Mammary microvascular endothelial cell (primary cell): Measurements from ENCODE around the gene ARHGAP31. TPM values are rescaled to one million over a fixed set of nuclear protein-coding genes. Genes with fewer than 3 reads are reported as not detected.

Experiments
- total RNA-seq: library from RNA; depleted of rRNA; stranded (reverse); fragments of >200 nt; gene quantifications from 2 replicates; pipeline ENCODE4 v1.2.3, GENCODE V29; 2015

ARHGAP31 gene, protein sequence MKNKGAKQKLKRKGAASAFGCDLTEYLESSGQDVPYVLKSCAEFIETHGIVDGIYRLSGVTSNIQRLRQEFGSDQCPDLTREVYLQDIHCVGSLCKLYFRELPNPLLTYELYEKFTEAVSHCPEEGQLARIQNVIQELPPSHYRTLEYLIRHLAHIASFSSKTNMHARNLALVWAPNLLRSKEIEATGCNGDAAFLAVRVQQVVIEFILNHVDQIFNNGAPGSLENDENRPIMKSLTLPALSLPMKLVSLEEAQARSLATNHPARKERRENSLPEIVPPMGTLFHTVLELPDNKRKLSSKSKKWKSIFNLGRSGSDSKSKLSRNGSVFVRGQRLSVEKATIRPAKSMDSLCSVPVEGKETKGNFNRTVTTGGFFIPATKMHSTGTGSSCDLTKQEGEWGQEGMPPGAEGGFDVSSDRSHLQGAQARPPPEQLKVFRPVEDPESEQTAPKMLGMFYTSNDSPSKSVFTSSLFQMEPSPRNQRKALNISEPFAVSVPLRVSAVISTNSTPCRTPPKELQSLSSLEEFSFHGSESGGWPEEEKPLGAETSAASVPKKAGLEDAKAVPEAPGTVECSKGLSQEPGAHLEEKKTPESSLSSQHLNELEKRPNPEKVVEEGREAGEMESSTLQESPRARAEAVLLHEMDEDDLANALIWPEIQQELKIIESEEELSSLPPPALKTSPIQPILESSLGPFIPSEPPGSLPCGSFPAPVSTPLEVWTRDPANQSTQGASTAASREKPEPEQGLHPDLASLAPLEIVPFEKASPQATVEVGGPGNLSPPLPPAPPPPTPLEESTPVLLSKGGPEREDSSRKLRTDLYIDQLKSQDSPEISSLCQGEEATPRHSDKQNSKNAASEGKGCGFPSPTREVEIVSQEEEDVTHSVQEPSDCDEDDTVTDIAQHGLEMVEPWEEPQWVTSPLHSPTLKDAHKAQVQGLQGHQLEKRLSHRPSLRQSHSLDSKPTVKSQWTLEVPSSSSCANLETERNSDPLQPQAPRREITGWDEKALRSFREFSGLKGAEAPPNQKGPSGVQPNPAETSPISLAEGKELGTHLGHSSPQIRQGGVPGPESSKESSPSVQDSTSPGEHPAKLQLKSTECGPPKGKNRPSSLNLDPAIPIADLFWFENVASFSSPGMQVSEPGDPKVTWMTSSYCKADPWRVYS (N-terminal part only)
- total RNA-seq, result 34.0 and 36.2 TPM in 2 replicates

DNA sequence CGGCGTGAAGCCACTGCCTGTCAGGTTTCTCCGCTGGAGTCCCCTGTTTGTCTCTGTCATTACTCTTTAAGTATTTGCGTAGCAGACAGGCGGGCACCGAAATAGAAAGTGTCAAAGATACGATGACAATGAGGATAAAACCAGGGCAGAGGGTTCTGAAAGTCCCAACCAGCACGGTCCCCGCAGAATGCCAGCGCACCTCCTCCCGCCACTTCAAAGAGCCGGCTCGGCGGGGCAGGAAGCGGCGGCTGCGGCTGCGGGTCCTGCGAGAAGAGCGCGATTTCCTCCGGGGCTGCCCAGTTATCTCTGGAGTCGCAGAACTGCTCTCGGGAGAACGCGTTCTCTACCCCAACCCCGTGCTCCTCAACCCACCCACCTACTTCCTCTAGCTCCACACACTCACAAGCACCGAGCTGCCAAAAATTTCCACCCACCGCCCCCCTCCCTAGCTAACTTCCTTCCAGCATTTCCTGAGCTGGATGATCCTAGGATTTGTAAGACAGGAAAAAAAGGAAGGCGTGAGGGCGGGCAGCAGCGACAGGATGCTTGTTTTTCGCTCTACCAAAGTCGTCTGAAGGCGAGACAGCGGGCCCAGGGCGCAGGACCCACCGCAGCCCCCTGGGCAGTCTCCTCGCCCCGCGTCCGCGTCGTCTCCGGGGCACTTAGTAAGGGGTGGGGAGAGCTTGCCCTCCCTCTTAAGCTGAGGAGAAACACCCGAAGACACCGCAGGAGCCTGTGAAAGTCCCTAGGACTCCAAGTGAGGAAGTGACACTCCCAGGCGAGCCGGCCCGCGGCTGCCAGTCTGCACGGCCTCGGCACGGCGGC, at the start of gene ARHGAP31:
Gene ARHGAP31, plus strand, starts transcription at position 513 of the 825 bp plus-strand sequence. CDS start 522 bp downstream, outside the sequence.

DNA sequence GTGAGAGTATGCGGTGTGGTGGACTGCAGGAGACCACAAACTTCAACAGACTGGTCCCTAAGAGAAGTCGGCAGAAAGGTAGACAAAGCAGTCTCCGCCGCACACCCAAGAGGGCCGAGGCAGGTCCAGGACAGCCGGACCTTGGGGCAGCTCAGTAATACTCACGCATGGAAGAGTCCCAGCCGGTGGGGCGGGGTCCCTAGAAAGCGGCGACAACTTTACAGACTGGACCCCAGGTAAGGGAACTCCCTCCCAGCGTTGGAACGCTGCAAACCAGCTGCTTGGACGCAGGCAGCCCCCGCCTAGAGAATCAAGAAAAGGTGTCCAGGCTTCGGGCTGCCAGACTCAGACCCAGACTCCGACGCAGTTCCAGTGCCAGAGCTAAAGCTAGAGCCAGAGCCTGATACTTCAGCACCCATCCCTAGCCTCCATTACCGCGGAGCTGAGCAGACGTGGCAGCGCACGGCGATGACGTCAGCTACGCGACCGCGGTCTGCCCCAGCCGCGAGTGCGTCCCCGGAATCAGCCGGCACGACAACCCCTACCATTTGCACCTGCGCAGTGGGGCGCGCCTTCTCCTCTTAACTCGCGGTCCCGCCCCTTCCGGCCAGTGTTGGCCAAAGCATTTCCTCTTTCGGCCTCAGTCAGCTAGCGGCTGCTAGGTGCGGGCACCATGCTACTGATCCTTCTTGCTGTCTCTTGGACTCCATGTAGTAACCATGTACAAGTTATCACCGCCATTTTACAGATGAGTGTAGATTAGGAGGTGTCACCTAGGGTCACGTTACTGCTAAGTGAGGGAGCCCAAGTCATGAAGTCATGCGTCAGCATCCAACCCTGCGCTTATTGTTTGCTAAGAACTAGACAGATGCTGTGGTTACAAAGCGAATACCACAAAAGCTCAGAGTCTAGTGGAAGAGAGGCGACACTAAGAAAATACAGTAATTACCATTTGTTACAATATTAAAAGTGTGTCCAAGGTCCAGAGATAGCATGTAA, 169.3 kb downstream of the ARHGAP31 start, which contains the start of gene TMEM39A:
Gene TMEM39A, minus strand, starts transcription at position 445 of the 999 bp plus-strand sequence. CDS start 1,541 bp downstream, outside the sequence.

Other genes starting within 250 kb of the ARHGAP31 start
- gene TEX55, start 148.2 kb upstream of the ARHGAP31 start, total RNA-seq, result not detected in 2 replicates
- not detected in 2 replicates for gene UPK1B, start 120.8 kb upstream of the ARHGAP31 start, total RNA-seq
- gene B4GALT4, start 53.5 kb upstream of the ARHGAP31 start, total RNA-seq, result 3.1 and 5.6 TPM in 2 replicates
- gene TMEM39A, start 169.2 kb downstream of the ARHGAP31 start, total RNA-seq, result 22.3 and 22.9 TPM in 2 replicates
- 8.9 and 10.6 TPM in 2 replicates for gene POGLUT1, start 174.6 kb downstream of the ARHGAP31 start, total RNA-seq
- gene TIMMDC1, start 204.2 kb downstream of the ARHGAP31 start, total RNA-seq, result 38.2 and 58.6 TPM in 2 replicates